ENCODE measurements around the gene DLGAP1. TPM values are rescaled to one million over a fixed set of nuclear protein-coding genes. Genes with fewer than 3 reads are reported as not detected.

DLGAP1 gene
- total RNA-seq, 1 experiment from 2014 or later: 0.39 TPM

DNA sequence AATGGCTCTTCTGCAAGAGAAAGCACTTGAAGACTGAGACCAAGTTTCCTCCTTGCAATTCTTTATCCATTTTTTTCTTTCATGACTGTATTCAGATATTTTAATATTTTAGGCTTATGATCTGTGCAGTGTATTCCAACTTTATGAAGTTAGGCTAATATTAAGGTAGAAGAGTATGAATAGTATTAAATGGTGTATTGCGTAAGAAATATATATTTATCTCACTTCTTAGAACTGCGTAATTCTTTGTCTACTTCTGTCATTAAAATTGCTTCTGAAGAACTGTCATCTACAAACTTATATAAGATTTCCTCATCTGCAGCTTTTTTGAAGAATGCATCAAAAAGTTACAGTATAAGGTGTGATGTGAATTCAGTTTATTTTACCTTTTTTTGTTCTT is 183.2 kb downstream of the DLGAP1 start:
- Histone ChIP-seq H3K4me3 (replicated peaks in 1 of 2; ENCODE audit: low read depth in 1 of 2, low read length in 2 of 2) (no peak overlapping the region), H3K79me2 (ENCODE audit: insufficient read depth, low read length) (no peaks in the 10 kb centered on the region), H3K9me3 (ENCODE audit: control insufficient read depth in 1 of 2, insufficient read depth in 1 of 2, low read depth in 1 of 2, low read length in 2 of 2) (peaks cover 0 to 6% of the 10 kb centered on the region in 2 experiments; a peak in 1 of 4 replicates), H3K4me1 (ENCODE audit: control insufficient read depth in 1 of 2, insufficient read depth in 2 of 2, low read length in 2 of 2) (no peaks in the 10 kb centered on the region), H4K20me1 (ENCODE audit: insufficient read depth) (no peaks in the 10 kb centered on the region), H3K27ac (ENCODE audit: low read depth, low read length) (no peak overlapping the region), H3K4me2 (ENCODE audit: low read length) (no peak overlapping the region), H2AFZ (ENCODE audit: low read depth, low read length, poor library complexity, severe bottlenecking) (no peak overlapping the region), H3K9me2 (ENCODE audit: insufficient read depth) (no peaks in the 10 kb centered on the region), H3K27me3 (ENCODE audit: insufficient read depth, low read length) (no peaks in the 10 kb centered on the region), H3K36me3 (ENCODE audit: control insufficient read depth in 1 of 2, insufficient read depth in 2 of 2, low read length in 2 of 2) (no peaks in the 10 kb centered on the region), H3K9ac (ENCODE audit: low read length) (no peak overlapping the region)
- BruUV-seq (replicated peaks): no TSS peak
- ChIA-PET CTCF (no interaction called here), POLR2A (no interaction called here), RAD21 (ENCODE audit: low non-redundant PET in 1 of 2, low total read pairs in 2 of 2, uncharacterized antibody in 2 of 2, unreplicated experiment in 2 of 2) (no interaction called here)
- DNase-seq (ENCODE audit: low read depth, low spot score) (no peak), ATAC-seq (no peak)
- TF ChIP-seq FOSL1 (IDR thresholded peaks at IDR 0.05; ENCODE audit: low read depth): no peak
- intact Hi-C loops (cut with micrococcal nuclease): no loop called here

DNA sequence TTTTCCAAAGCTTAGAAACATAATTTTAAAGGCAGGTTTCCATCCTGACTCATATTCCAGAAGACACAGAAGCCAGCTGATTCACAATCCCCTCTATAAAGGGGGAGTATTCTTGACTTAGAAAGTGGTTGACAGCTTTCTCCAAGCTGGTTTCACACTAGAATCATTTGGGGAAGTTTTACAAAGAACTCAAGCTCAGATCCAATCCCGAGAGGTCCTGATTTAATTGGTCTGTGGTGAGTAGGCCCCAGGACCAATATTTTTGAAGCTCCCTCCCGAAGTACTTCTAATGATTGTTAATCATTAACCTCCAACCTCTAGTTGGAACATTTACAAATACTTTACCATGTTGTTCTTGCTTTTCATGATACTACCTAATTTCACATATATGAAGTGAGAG is 184.1 kb downstream of the DLGAP1 start:
- intact Hi-C loops (cut with micrococcal nuclease): no loop called here
- no peak overlapping the region for H3K4me2 ChIP-seq (ENCODE audit: low read length)
- RAD21 ChIA-PET (ENCODE audit: low non-redundant PET in 1 of 2, low total read pairs in 2 of 2, uncharacterized antibody in 2 of 2, unreplicated experiment in 2 of 2): no interaction called here
- BruUV-seq (replicated peaks): no TSS peak
- no peak overlapping the region for H3K9ac ChIP-seq (ENCODE audit: low read length)
- H3K4me1 ChIP-seq (ENCODE audit: control insufficient read depth in 1 of 2, insufficient read depth in 2 of 2, low read length in 2 of 2): no peaks in the 10 kb centered on the region
- TF ChIP-seq, protein P1, sequence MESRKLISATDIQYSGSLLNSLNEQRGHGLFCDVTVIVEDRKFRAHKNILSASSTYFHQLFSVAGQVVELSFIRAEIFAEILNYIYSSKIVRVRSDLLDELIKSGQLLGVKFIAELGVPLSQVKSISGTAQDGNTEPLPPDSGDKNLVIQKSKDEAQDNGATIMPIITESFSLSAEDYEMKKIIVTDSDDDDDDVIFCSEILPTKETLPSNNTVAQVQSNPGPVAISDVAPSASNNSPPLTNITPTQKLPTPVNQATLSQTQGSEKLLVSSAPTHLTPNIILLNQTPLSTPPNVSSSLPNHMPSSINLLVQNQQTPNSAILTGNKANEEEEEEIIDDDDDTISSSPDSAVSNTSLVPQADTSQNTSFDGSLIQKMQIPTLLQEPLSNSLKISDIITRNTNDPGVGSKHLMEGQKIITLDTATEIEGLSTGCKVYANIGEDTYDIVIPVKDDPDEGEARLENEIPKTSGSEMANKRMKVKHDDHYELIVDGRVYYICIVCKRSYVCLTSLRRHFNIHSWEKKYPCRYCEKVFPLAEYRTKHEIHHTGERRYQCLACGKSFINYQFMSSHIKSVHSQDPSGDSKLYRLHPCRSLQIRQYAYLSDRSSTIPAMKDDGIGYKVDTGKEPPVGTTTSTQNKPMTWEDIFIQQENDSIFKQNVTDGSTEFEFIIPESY (IDR thresholded peaks at IDR 0.05; ENCODE audit: extremely low read depth, insufficient replicate concordance, low read length): no peak
- no peak for TF ChIP-seq EZH2phosphoT487 (IDR thresholded peaks at IDR 0.05; ENCODE audit: borderline replicate concordance)
- no peak for TF ChIP-seq MAX (IDR thresholded peaks at IDR 0.05)
- TF ChIP-seq ZNF274 (IDR thresholded peaks at IDR 0.05; ENCODE audit: low read depth, low read length): no peak
- TF ChIP-seq, protein P2, sequence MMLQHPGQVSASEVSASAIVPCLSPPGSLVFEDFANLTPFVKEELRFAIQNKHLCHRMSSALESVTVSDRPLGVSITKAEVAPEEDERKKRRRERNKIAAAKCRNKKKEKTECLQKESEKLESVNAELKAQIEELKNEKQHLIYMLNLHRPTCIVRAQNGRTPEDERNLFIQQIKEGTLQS (IDR thresholded peaks at IDR 0.05): no peak
- TF ChIP-seq RAD21 (IDR thresholded peaks at IDR 0.05; ENCODE audit: low read depth): no peak
- no peak for TF ChIP-seq CBX3 (IDR thresholded peaks at IDR 0.05; ENCODE audit: low read depth)
- TF ChIP-seq ZFX (IDR thresholded peaks at IDR 0.05): no peak
- no peak for TF ChIP-seq EZH2 (IDR thresholded peaks at IDR 0.05)
- DNase-seq (ENCODE audit: low read depth, low spot score): no peak
- no peaks in the 10 kb centered on the region for H3K9me2 ChIP-seq (ENCODE audit: insufficient read depth)
- ATAC-seq: no peak
- H3K27ac ChIP-seq (ENCODE audit: low read depth, low read length): no peak overlapping the region
- H4K20me1 ChIP-seq (ENCODE audit: insufficient read depth): no peaks in the 10 kb centered on the region
- POLR2A ChIA-PET: no interaction called here
- no peaks in the 10 kb centered on the region for H3K36me3 ChIP-seq (ENCODE audit: control insufficient read depth in 1 of 2, insufficient read depth in 2 of 2, low read length in 2 of 2)
- CTCF ChIA-PET: no interaction called here
- H3K4me3 ChIP-seq (replicated peaks in 1 of 2; ENCODE audit: low read depth in 1 of 2, low read length in 2 of 2): no peak overlapping the region
- H2AFZ ChIP-seq (ENCODE audit: low read depth, low read length, poor library complexity, severe bottlenecking): no peak overlapping the region
- H3K79me2 ChIP-seq (ENCODE audit: insufficient read depth, low read length): no peaks in the 10 kb centered on the region
- H3K9me3 ChIP-seq (ENCODE audit: control insufficient read depth in 1 of 2, insufficient read depth in 1 of 2, low read depth in 1 of 2, low read length in 2 of 2): peaks cover 0 to 6% of the 10 kb centered on the region in 2 experiments; a peak in 1 of 4 replicates
- H3K27me3 ChIP-seq (ENCODE audit: insufficient read depth, low read length): no peaks in the 10 kb centered on the region

Measured in HCT116 (cell line).